ENCODE measurements around the gene GUCA1A. TPM values are rescaled to one million over a fixed set of nuclear protein-coding genes. Genes with fewer than 3 reads are reported as not detected.

GUCA1A gene
- total RNA-seq, 2 experiments from 2014 or later: 0.20 TPM; not detected in 1

- Mint-ChIP-seq H3K27ac (no peak overlapping the region), H3K4me3 (no peak overlapping the region), H3K36me3 (ENCODE audit: low read depth) (no peaks in the 10 kb centered on the region), H3K27me3 (peaks cover 4% of the 10 kb centered on the region), H3K9me3 (no peaks in the 10 kb centered on the region), H3K4me1 (ENCODE audit: low read depth) (peaks cover 5% of the 10 kb centered on the region)
- intact Hi-C loops (cut with micrococcal nuclease): no loop called here
- ChIA-PET CTCF (interaction anchor here (0.8 to 1.9 kb wide), 4 partner anchors 21 to 372 kb away, joined by 3 to 5 read pairs (median 4); no protein-coding TSS in a partner anchor), POLR2A (no interaction called here)
- no peak for ATAC-seq
- TF ChIP-seq CTCF (IDR thresholded peaks at IDR 0.05): peak; percentile 16
- DNase-seq: peak; percentile 15
These were observed 2.7 kb downstream of the GUCA1A start for GRCh38 chr6:42175860-42176259.

GRCh38 chr6:42176981-42177380 is 3.8 kb downstream of the GUCA1A start:
- H3K4me1 Mint-ChIP-seq (ENCODE audit: low read depth): peaks cover 5% of the 10 kb centered on the region
- H3K9me3 Mint-ChIP-seq: no peaks in the 10 kb centered on the region
- H3K4me3 Mint-ChIP-seq: no peak overlapping the region
- intact Hi-C loops (cut with micrococcal nuclease): no loop called here
- ATAC-seq: no peak
- no peak for DNase-seq
- peaks cover 4% of the 10 kb centered on the region for H3K27me3 Mint-ChIP-seq
- no peak overlapping the region for H3K27ac Mint-ChIP-seq
- ChIA-PET POLR2A (no interaction called here), CTCF (interaction anchor here (0.9 to 1.9 kb wide), 3 partner anchors 112 to 370 kb away, joined by 3 to 5 read pairs (median 3); no protein-coding TSS in a partner anchor)
- no peak for TF ChIP-seq CTCF (IDR thresholded peaks at IDR 0.05)
- no peaks in the 10 kb centered on the region for H3K36me3 Mint-ChIP-seq (ENCODE audit: low read depth)

- peaks cover 4% of the 10 kb centered on the region for H3K27me3 Mint-ChIP-seq
- peak; percentile 60 for ATAC-seq
- ChIA-PET CTCF (interaction anchor here (0.9 to 1.5 kb wide), 4 partner anchors 13 to 284 kb away, joined by 3 read pairs; no protein-coding TSS in a partner anchor), POLR2A (no interaction called here)
- H3K4me3 Mint-ChIP-seq: peak overlapping the region; percentile 5
- intact Hi-C loops (cut with micrococcal nuclease): no loop called here
- no peaks in the 10 kb centered on the region for H3K9me3 Mint-ChIP-seq
- H3K4me1 Mint-ChIP-seq (ENCODE audit: low read depth): peaks cover 5% of the 10 kb centered on the region
- peak; percentile 38 for DNase-seq
- TF ChIP-seq CTCF (IDR thresholded peaks at IDR 0.05): no peak
- H3K36me3 Mint-ChIP-seq (ENCODE audit: low read depth): no peaks in the 10 kb centered on the region
- no peak overlapping the region for H3K27ac Mint-ChIP-seq
These were observed 4.6 kb downstream of the GUCA1A start for GRCh38 chr6:42177514-42178364.

- no peak for TF ChIP-seq CTCF (IDR thresholded peaks at IDR 0.05)
- Mint-ChIP-seq H3K4me1 (ENCODE audit: low read depth) (peaks cover 5% of the 10 kb centered on the region), H3K36me3 (ENCODE audit: low read depth) (no peaks in the 10 kb centered on the region), H3K27me3 (peaks cover 4% of the 10 kb centered on the region), H3K27ac (no peak overlapping the region), H3K9me3 (no peaks in the 10 kb centered on the region), H3K4me3 (no peak overlapping the region)
- POLR2A ChIA-PET: no interaction called here
- ATAC-seq: no peak
- no peak for DNase-seq
- CTCF ChIA-PET: interaction anchor here (0.9 kb wide), 1 partner anchor 368 kb away, joined by 3 read pairs; no protein-coding TSS in a partner anchor
- intact Hi-C loops (cut with micrococcal nuclease): no loop called here
These were observed 6.2 kb downstream of the GUCA1A start for GRCh38 chr6:42179261-42179944.

- Mint-ChIP-seq H3K4me1 (ENCODE audit: low read depth) (peaks cover 5% of the 10 kb centered on the region), H3K9me3 (no peaks in the 10 kb centered on the region), H3K36me3 (ENCODE audit: low read depth) (no peaks in the 10 kb centered on the region), H3K4me3 (no peak overlapping the region), H3K27ac (no peak overlapping the region), H3K27me3 (peaks cover 4% of the 10 kb centered on the region)
- ATAC-seq: peak; percentile 88
- intact Hi-C loops (cut with micrococcal nuclease): no loop called here
- TF ChIP-seq CTCF (IDR thresholded peaks at IDR 0.05): no peak
- POLR2A ChIA-PET: no interaction called here
- DNase-seq: peak; percentile 61
- CTCF ChIA-PET: interaction anchor here (0.9 kb wide), 1 partner anchor 368 kb away, joined by 3 read pairs; no protein-coding TSS in a partner anchor
These were observed 6.8 kb downstream of the GUCA1A start for GRCh38 chr6:42179945-42180313.

Measured in activated CD8-positive, alpha-beta T cell treated with anti-CD3 and anti-CD28 coated beads for 36 hours (primary cell).